Cardiac muscle cell (in vitro differentiated cells and primary cell): Measurements from ENCODE around the gene OR51F1. TPM values are rescaled to one million over a fixed set of nuclear protein-coding genes. Genes with fewer than 3 reads are reported as not detected.
"Not testable (repeated sequence)": the region's sequence is repeated elsewhere in the genome, so short reads cannot be mapped to it uniquely, and the experiment has no call there.

Experiments used
- DNase-seq, 2 donors: peaks; one replicate each; pipeline versions ENCODE4 v3.0.0 to v3.0.0-alpha.2; 2010 to 2017; ENCODE audit warnings: low read depth in 1 of 2, low spot score in 1 of 2
- H3K27ac ChIP-seq: fragments of 200-600 bp; sonication (generic); 2 replicates; pipeline ENCODE4 v1.5.1; 2016
- H3K27me3 ChIP-seq: fragments of 200-600 bp; sonication (generic); 2 replicates; pipeline ENCODE4 v1.6.0; 2016; ENCODE audit warnings: control low read depth
- H3K36me3 ChIP-seq: fragments of 200-600 bp; sonication (generic); 2 replicates; pipeline ENCODE4 v1.5.1; 2016; ENCODE audit warnings: control low read depth
- H3K4me1 ChIP-seq: fragments of 200-600 bp; sonication (generic); 2 replicates; pipeline ENCODE4 v1.8.1; 2017; ENCODE audit warnings: low read depth, mild to moderate bottlenecking, mixed run types
- H3K4me3 ChIP-seq: fragments of 200-600 bp; sonication (generic); 2 replicates; pipeline ENCODE4 v1.5.1; 2016; ENCODE audit warnings: mild to moderate bottlenecking
- H3K9me3 ChIP-seq: fragments of 200-600 bp; sonication (generic); 2 replicates; pipeline ENCODE4 v1.5.1; 2017; ENCODE audit warnings: low read depth, mild to moderate bottlenecking, control low read depth
- CTCF ChIP-seq: IDR thresholded peaks from 2 replicates; pipeline ENCODE4 v1.5.1; 2012; ENCODE audit warnings: low read depth, mild to moderate bottlenecking, low read length
- polyA plus RNA-seq: library from polyadenylated mRNA; unstranded; fragments of >200 nt; fragmentation: Nextera tagmentation; extraction: Ambion mirVana; gene quantifications from 2 replicates; pipeline ENCODE4 v1.2.1, GENCODE V29; 2016
- total RNA-seq: library from RNA; depleted of rRNA; stranded (reverse); fragments of >200 nt; gene quantifications from 2 replicates; pipeline ENCODE4 v1.2.3, GENCODE V29; 2016

Gene OR51F1
- total and polyA plus RNA-seq, 2 experiments from 2014 or later, result not detected

- TF ChIP-seq CTCF, result no peak
- Histone ChIP-seq H3K9me3 (no peaks in the 10 kb centered on the region), H3K27me3 (no peaks in the 10 kb centered on the region), H3K36me3 (no peaks in the 10 kb centered on the region), H3K4me3 (no peak overlapping the region), H3K4me1 (no peaks in the 10 kb centered on the region), H3K27ac (no peak overlapping the region)
- DNase-seq, result no peak
Observed at GRCh38 chr11:4751201-4751600, 18.5 kb downstream of the OR51F1 start.

GRCh38 chr11:4748438-4748837 is 21.3 kb downstream of the OR51F1 start:
- no peak for TF ChIP-seq CTCF
- DNase-seq, result peak in 1 of 2 donors; percentile 0
- H3K27ac ChIP-seq, result no peak overlapping the region
- no peaks in the 10 kb centered on the region for H3K9me3 ChIP-seq
- no peak overlapping the region for H3K4me3 ChIP-seq
- H3K36me3 ChIP-seq, result no peaks in the 10 kb centered on the region
- H3K4me1 ChIP-seq, result no peaks in the 10 kb centered on the region
- no peaks in the 10 kb centered on the region for H3K27me3 ChIP-seq

GRCh38 chr11:4740735-4741134 is 29.0 kb downstream of the OR51F1 start:
- no peak for TF ChIP-seq CTCF
- Histone ChIP-seq H3K36me3 (no peaks in the 10 kb centered on the region), H3K4me3 (no peak overlapping the region), H3K4me1 (no peaks in the 10 kb centered on the region), H3K9me3 (no peaks in the 10 kb centered on the region), H3K27ac (no peak overlapping the region), H3K27me3 (no peaks in the 10 kb centered on the region)
- DNase-seq, result no peak

GRCh38 chr11:4727171-4727570 is 42.6 kb downstream of the OR51F1 start:
- H3K27ac ChIP-seq, result no peak overlapping the region
- H3K9me3 ChIP-seq, result no peaks in the 10 kb centered on the region
- no peak for TF ChIP-seq CTCF

GRCh38 chr11:4722616-4723534 is 46.9 kb downstream of the OR51F1 start:
- H3K36me3 ChIP-seq, DNase-seq, H3K27me3 ChIP-seq, H3K4me1 ChIP-seq, H3K9me3 ChIP-seq, H3K4me3 ChIP-seq, H3K27ac ChIP-seq: not testable (repeated sequence)

More at GRCh38 chr11:4727171-4727570, 42.6 kb downstream of the OR51F1 start:
- no peaks in the 10 kb centered on the region for H3K4me1 ChIP-seq
- DNase-seq, result no peak
- H3K27me3 ChIP-seq, result no peaks in the 10 kb centered on the region
- H3K4me3 ChIP-seq, result no peak overlapping the region
- no peaks in the 10 kb centered on the region for H3K36me3 ChIP-seq

Other genes with a start within 250 kb of the OR51F1 start
- gene OR52M1, start 224.7 kb downstream of the OR51F1 start, total RNA-seq, result not detected in 2 replicates
- not detected in 2 replicates for gene OR52M1, start 224.7 kb downstream of the OR51F1 start, polyA plus RNA-seq
- gene OR52I2, start 188.2 kb downstream of the OR51F1 start, total RNA-seq, result not detected in 2 replicates
- gene OR52I2, start 188.2 kb downstream of the OR51F1 start, polyA plus RNA-seq, result 0.06 TPM in 1 of 2 replicates, not detected in the other
- gene OR52I1, start 175.9 kb downstream of the OR51F1 start, total RNA-seq, result not detected in 2 replicates
- gene OR52I1, start 175.9 kb downstream of the OR51F1 start, polyA plus RNA-seq, result 0.33 TPM in 1 of 2 replicates, not detected in the other
- gene TRIM68, start 161.7 kb downstream of the OR51F1 start, total RNA-seq, result 9.7 and 12.8 TPM in 2 replicates
- gene TRIM68, start 161.7 kb downstream of the OR51F1 start, polyA plus RNA-seq, result 8.7 and 10.6 TPM in 2 replicates
- gene OR51D1, start 132.5 kb downstream of the OR51F1 start, total RNA-seq, result not detected in 2 replicates
- gene OR51D1, start 132.5 kb downstream of the OR51F1 start, polyA plus RNA-seq, result not detected in 2 replicates
- gene OR51E1, start 126.0 kb downstream of the OR51F1 start, total RNA-seq, result not detected in 2 replicates
- gene OR51E1, start 126.0 kb downstream of the OR51F1 start, polyA plus RNA-seq, result not detected in 2 replicates
- not detected in 2 replicates for gene OR51E2, start 72.1 kb downstream of the OR51F1 start, total RNA-seq
- gene OR51E2, start 72.1 kb downstream of the OR51F1 start, polyA plus RNA-seq, result not detected in 2 replicates
- gene MMP26, start 65.2 kb downstream of the OR51F1 start, total RNA-seq, result not detected in 2 replicates
- gene MMP26, start 65.2 kb downstream of the OR51F1 start, polyA plus RNA-seq, result not detected in 2 replicates
- gene OR52R1, start 34.4 kb upstream of the OR51F1 start, total RNA-seq, result not detected in 2 replicates
- not detected in 2 replicates for gene OR52R1, start 34.4 kb upstream of the OR51F1 start, polyA plus RNA-seq
- not detected in 2 replicates for gene OR51F2, start 51.4 kb upstream of the OR51F1 start, total RNA-seq
- not detected in 2 replicates for gene OR51F2, start 51.4 kb upstream of the OR51F1 start, polyA plus RNA-seq
- not detected in 2 replicates for gene OR51S1, start 79.3 kb upstream of the OR51F1 start, total RNA-seq
- gene OR51S1, start 79.3 kb upstream of the OR51F1 start, polyA plus RNA-seq, result not detected in 2 replicates
- not detected in 2 replicates for gene OR51T1, start 112.0 kb upstream of the OR51F1 start, total RNA-seq
- gene OR51T1, start 112.0 kb upstream of the OR51F1 start, polyA plus RNA-seq, result not detected in 2 replicates
- not detected in 2 replicates for gene OR51A7, start 133.8 kb upstream of the OR51F1 start, total RNA-seq
- not detected in 2 replicates for gene OR51A7, start 133.8 kb upstream of the OR51F1 start, polyA plus RNA-seq
- not detected in 2 replicates for gene OR51G2, start 149.4 kb upstream of the OR51F1 start, total RNA-seq
- not detected in 2 replicates for gene OR51G2, start 149.4 kb upstream of the OR51F1 start, polyA plus RNA-seq
- gene OR51G1, start 154.4 kb upstream of the OR51F1 start, total RNA-seq, result not detected in 2 replicates
- not detected in 2 replicates for gene OR51G1, start 154.4 kb upstream of the OR51F1 start, polyA plus RNA-seq
- gene OR51A4, start 177.7 kb upstream of the OR51F1 start, total RNA-seq, result not detected in 2 replicates
- not detected in 2 replicates for gene OR51A4, start 177.7 kb upstream of the OR51F1 start, polyA plus RNA-seq
- gene OR51A2, start 185.8 kb upstream of the OR51F1 start, total RNA-seq, result not detected in 2 replicates
- gene OR51A2, start 185.8 kb upstream of the OR51F1 start, polyA plus RNA-seq, result not detected in 2 replicates
- gene OR51L1, start 224.9 kb upstream of the OR51F1 start, total RNA-seq, result not detected in 2 replicates
- gene OR51L1, start 224.9 kb upstream of the OR51F1 start, polyA plus RNA-seq, result not detected in 2 replicates